ENCODE data around the gene SRSF2. TPM values are rescaled to one million over a fixed set of nuclear protein-coding genes. Genes with fewer than 3 reads are reported as not detected.
A peak's percentile ranks its signal among the peaks of the same experiment; 100 is the strongest.
"Not testable (repeated sequence)": the region's sequence is repeated elsewhere in the genome, so short reads cannot be mapped to it uniquely, and the experiment has no call there.

The SRSF2 gene
- total RNA-seq, 4 donors from 2014 or later: 106 to 194 (median 148) TPM

GRCh38 chr17:76709951-76710862 lies 26.9 kb downstream of the SRSF2 start:
- 4% methylated on average over 5 of the region's 79 CpGs; no CpG with 5 or more reads in 1 of the 2 donors for WGBS, 2 donors (ENCODE audit: low coverage in 1 of 2)

GRCh38 chr17:76709077-76709950 lies 27.8 kb downstream of the SRSF2 start:
- peak overlapping the region; percentile 73 for H3K4me3 ChIP-seq
- TF ChIP-seq CTCF (IDR thresholded peaks at IDR 0.05) (peak in 1 of 4 experiments; percentile 8), POLR2A (IDR thresholded peaks at IDR 0.05) (peak; percentile 64 to 85), POLR2AphosphoS5 (IDR thresholded peaks at IDR 0.05) (peak; percentile 94), EP300 (IDR thresholded peaks at IDR 0.05) (no peak)
- peak overlapping the region; percentile 95 to 98 (median 96) for H3K27ac ChIP-seq
- H3K9me3 ChIP-seq: no peaks in the 10 kb centered on the region
- H3K27me3 ChIP-seq: no peaks in the 10 kb centered on the region
- peaks cover 6 to 82% (median 29%) of the 10 kb centered on the region in 3 donors for H3K4me1 ChIP-seq
- 8 to 40% methylated on average over 3 to 9 of the region's 29 CpGs for WGBS, 2 donors (ENCODE audit: low coverage in 1 of 2)
- ATAC-seq: peak; percentile 87
- peaks cover 0 to 19% of the 10 kb centered on the region in 2 donors for H3K36me3 ChIP-seq

More at GRCh38 chr17:76709951-76710862, 26.9 kb downstream of the SRSF2 start:
- H3K9me3 ChIP-seq, ATAC-seq, H3K27me3 ChIP-seq: not testable (repeated sequence)
- H3K4me1 ChIP-seq: peaks cover 6 to 82% (median 37%) of the 10 kb centered on the region in 3 donors
- H3K4me3 ChIP-seq: peak overlapping the region; percentile 73
- peak overlapping the region; percentile 95 to 98 (median 96) for H3K27ac ChIP-seq
- H3K36me3 ChIP-seq: peaks cover 0 to 24% of the 10 kb centered on the region in 2 donors
- TF ChIP-seq POLR2AphosphoS5 (IDR thresholded peaks at IDR 0.05) (peak; percentile 29), POLR2A (IDR thresholded peaks at IDR 0.05) (peak in 1 of 2 donors; percentile 10)

GRCh38 chr17:76707985-76708807 lies 28.9 kb downstream of the SRSF2 start:
- no peak for TF ChIP-seq POLR2AphosphoS5 (IDR thresholded peaks at IDR 0.05)
- peak in 3 of 4 experiments; percentile 31 to 62 (median 32) for TF ChIP-seq CTCF (IDR thresholded peaks at IDR 0.05)

GRCh38 chr17:76706817-76707216 lies 30.3 kb downstream of the SRSF2 start:
- no peak overlapping the region for H3K4me3 ChIP-seq
- 36 to 46% methylated on average over 3 of the region's 3 CpGs for WGBS, 2 donors (ENCODE audit: low coverage in 1 of 2)
- peak overlapping the region in 3 of 4 donors; percentile 18 to 97 (median 95) for H3K27ac ChIP-seq
- no peak for ATAC-seq
- no peaks in the 10 kb centered on the region for H3K36me3 ChIP-seq
- H3K4me1 ChIP-seq: peaks cover 6 to 87% (median 36%) of the 10 kb centered on the region in 3 donors
- no peaks in the 10 kb centered on the region for H3K27me3 ChIP-seq
- TF ChIP-seq POLR2A (IDR thresholded peaks at IDR 0.05) (no peak), CTCF (IDR thresholded peaks at IDR 0.05) (no peak), EP300 (IDR thresholded peaks at IDR 0.05) (no peak), POLR2AphosphoS5 (IDR thresholded peaks at IDR 0.05) (no peak)
- no peaks in the 10 kb centered on the region for H3K9me3 ChIP-seq

More at GRCh38 chr17:76707985-76708807, 28.9 kb downstream of the SRSF2 start:
- WGBS, 2 donors (ENCODE audit: low coverage in 1 of 2): 14 to 20% methylated on average over 5 to 7 of the region's 14 CpGs
- peaks cover 6 to 82% (median 32%) of the 10 kb centered on the region in 3 donors for H3K4me1 ChIP-seq
- H3K4me3 ChIP-seq: peak overlapping the region; percentile 12 to 73
- peaks cover 0 to 8% of the 10 kb centered on the region in 2 donors for H3K36me3 ChIP-seq
- H3K27me3 ChIP-seq: no peaks in the 10 kb centered on the region
- H3K27ac ChIP-seq: peak overlapping the region; percentile 95 to 98 (median 96)
- no peak for ATAC-seq
- no peaks in the 10 kb centered on the region for H3K9me3 ChIP-seq
